Right renal cortex interstitium (tissue), 3 donors: ENCODE measurements around the gene HPN. TPM values are rescaled to one million over a fixed set of nuclear protein-coding genes. Genes with fewer than 3 reads are reported as not detected.

Experiments used
- polyA plus RNA-seq, 3 donors: library from polyadenylated mRNA; unstranded; fragments of 120-200 nt; gene quantifications; one replicate each; pipeline ENCODE4 v1.2.1, GENCODE V29; 2013; ENCODE audit not compliant: insufficient read length in 3 of 3

HPN gene
- polyA plus RNA-seq, 3 donors, result 78.8 to 102 (median 83.3) TPM

Other genes with a start within 250 kb of the HPN start
- gene ZNF30, start 114.8 kb upstream of the HPN start, polyA plus RNA-seq, result 1 to 10 TPM; 7.0 to 8.5 (median 7.8) TPM
- 1 to 10 TPM; 6.9 to 7.9 (median 7.0) TPM for gene ZNF792, start 77.5 kb upstream of the HPN start, polyA plus RNA-seq
- gene GRAMD1A, start 41.4 kb upstream of the HPN start, polyA plus RNA-seq, result 10 to 100 TPM; 38.3 to 51.2 (median 46.1) TPM
- under 1 TPM; 0.55 to 0.92 (median 0.64) TPM for gene SCN1B, start 11.3 kb upstream of the HPN start, polyA plus RNA-seq
- 10 to 100 TPM in 2 of 3 donors, 1 to 10 TPM in 1; 7.0 to 26.7 (median 15.4) TPM for gene FXYD3, start 74.1 kb downstream of the HPN start, polyA plus RNA-seq
- 1 to 10 TPM; 2.2 to 3.0 (median 2.3) TPM for gene LGI4, start 93.3 kb downstream of the HPN start, polyA plus RNA-seq
- gene FXYD1, start 97.1 kb downstream of the HPN start, polyA plus RNA-seq, result 10 to 100 TPM; 16.1 to 22.5 (median 20.2) TPM
- gene FXYD7, start 101.5 kb downstream of the HPN start, polyA plus RNA-seq, result 1 to 10 TPM in 1 of 3 donors, under 1 TPM in 2; 0.50 to 1.0 (median 0.57) TPM
- gene FXYD5, start 113.0 kb downstream of the HPN start, polyA plus RNA-seq, result 10 to 100 TPM; 19.1 to 36.7 (median 25.5) TPM
- gene FAM187B, start 187.0 kb downstream of the HPN start, polyA plus RNA-seq, result not detected
- gene LSR, start 207.3 kb downstream of the HPN start, polyA plus RNA-seq, result 10 to 100 TPM; 38.5 to 52.0 (median 51.5) TPM
- gene USF2, start 227.2 kb downstream of the HPN start, polyA plus RNA-seq, result 100 to 1,000 TPM; 160 to 166 (median 164) TPM
- gene HAMP, start 240.8 kb downstream of the HPN start, polyA plus RNA-seq, result under 1 TPM in 2 of 3 donors, not detected in 1; 0.06 to 0.31 TPM